CD4-positive, alpha-beta T cell treated with Interferon gamma for 1 hour (primary cell): ENCODE data around the gene SELENOS.
"Not testable (repeated sequence)": the region's sequence is repeated elsewhere in the genome, so short reads cannot be mapped to it uniquely, and the experiment has no call there.

Experiments
- DNase-seq: peaks from one replicate; pipeline ENCODE4 v3.0.0-alpha.2; 2020

The SELENOS gene

DNA sequence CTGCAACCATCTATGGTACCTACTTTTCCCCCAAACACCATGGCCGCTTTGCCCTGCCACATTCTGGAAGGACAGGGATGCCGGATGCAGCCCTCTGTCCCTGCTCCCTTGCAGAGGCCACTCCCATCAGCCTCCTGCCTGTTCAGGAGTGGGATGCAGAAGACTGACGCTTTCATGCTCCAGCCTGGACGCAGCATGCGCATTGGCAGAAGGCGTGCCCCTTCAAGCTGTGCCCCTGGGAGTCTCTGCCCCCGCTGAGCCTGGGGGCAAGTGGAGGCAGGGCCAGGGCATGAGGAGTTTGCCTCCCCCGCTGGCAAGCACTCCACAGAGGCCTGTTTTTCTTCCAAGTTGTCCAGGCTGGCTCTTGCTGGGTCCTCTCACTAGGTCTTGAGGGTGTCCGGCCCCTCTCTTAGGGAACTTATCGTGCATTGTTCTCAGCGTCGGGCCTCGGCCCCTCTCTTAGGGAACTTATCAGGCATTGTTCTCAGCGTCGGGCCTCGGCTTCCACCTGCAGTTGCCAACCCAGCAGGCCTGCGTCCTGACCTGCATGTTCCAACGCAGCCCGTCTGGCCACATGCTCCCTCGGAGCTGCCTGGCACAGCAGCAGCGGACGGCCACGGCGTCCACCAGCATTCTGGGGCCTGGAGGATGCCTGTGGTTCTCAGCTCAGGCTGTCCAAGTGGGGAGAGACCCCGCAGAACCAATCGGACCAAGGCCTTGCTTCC lies 32.3 kb upstream of the SELENOS start:
- no peak for DNase-seq

DNA sequence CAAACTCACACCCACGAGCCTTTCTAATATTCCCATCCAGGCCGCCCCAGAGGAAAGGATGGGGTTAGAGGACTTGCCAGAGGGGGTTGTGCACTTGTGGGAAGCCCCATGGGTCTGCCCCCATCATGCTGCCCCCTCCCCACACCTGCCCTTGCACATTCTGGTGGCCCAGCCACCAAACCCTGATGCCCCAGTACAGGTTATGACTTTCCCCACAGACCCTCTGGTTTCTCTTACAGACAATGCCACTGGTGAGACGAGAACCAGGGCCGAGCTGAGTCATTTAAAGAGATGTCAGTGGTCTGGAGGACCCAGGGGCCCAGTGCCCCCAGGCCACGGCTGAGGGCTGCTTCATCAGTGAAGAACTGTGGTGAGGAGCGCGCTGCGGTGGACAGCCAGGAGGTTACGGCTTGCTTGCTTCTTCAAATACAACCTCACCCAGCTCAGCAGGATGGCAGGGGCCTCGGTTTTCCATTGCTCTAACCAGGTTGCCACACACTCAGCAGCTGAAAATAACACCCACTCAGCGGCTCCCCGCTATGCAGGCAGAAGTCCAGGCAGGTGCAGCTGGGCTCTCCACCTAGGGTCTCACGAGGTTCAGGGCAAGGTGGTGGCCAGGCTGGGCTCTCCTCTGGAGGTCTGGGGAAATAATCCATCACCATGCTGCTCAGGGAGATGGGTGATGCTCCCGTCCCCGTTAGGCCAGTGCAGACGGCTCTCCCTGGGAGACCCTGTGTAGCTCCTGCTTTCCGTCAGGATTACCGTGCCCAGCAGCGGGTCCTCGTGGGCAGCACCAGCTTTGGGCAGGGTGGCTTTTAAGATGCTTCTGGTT lies 31.5 kb upstream of the SELENOS start:
- DNase-seq, result no peak

DNA sequence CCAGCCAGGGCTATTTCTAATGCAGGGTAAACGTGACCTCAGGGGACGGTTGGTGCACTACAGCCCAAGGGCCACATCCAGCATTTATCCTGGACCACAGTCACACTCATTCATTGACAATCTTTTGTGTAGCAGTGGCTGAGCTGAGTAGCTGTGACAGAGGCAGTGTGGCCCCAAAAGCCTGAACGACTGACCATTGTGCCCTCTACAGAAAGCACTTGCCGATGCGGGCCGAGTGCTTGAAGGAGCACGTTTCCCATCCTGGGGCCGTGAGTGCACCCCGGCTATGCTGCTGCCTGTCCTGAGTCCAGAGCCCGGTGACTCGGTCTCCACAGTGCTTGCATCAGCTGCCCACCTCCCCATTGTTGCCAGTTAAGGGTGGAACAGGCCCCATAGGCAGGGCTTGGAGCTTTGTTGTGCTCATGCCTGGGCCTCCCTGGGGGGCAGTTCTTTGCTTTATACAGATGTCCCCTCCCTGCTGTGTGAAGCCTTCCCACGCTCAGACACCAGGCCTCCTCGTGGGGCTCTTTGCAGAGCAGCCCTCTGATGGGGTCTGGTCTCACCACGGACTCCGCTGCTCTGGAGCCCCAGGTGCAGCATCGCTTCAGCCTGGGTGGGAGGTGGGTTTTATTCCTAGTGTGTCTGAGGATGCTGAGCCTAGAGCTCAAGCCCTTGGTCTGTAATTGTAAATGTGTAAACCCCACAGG lies 30.8 kb upstream of the SELENOS start:
- DNase-seq, result no peak

DNA sequence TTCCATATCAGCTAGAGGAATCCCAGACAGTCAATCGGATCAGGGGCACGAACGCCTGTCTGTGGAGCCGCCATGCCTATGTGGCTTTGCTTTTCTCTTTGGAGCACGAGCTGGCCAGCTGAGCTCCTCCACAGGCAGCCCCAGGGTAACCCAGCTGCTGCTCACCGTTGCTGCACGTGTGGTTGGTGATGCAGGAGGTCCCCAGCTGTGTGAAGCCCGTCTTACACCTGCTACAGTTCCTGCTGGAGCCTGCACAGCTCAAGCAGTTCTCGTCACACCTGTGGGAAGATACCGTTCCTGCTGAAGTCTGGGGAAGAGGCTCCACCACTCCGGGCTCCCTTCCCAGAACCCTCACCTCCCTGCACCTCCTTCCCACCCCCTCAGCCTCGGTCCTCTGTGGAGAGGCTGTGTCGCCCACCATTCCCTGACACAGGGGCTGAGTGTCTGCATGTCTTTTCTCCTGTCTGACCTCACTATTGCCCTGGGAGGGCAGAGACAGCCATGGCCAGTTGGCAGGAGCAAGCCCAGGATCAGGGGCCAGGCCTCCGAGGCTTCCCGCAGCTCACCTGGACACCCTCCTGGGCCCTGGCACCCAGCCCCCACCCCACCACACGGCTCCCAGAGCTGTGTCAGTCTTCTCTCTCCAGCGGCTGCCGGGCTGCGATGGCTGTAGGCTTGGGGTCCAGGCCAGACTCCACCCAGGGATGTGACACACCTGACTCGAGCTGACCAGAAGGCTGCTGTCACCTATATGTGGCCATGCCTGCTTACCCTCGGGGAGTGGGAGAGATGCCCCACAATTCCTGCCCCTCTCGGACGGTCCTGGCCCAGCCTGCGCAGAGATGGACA lies 30.0 kb upstream of the SELENOS start:
- no peak for DNase-seq

DNA sequence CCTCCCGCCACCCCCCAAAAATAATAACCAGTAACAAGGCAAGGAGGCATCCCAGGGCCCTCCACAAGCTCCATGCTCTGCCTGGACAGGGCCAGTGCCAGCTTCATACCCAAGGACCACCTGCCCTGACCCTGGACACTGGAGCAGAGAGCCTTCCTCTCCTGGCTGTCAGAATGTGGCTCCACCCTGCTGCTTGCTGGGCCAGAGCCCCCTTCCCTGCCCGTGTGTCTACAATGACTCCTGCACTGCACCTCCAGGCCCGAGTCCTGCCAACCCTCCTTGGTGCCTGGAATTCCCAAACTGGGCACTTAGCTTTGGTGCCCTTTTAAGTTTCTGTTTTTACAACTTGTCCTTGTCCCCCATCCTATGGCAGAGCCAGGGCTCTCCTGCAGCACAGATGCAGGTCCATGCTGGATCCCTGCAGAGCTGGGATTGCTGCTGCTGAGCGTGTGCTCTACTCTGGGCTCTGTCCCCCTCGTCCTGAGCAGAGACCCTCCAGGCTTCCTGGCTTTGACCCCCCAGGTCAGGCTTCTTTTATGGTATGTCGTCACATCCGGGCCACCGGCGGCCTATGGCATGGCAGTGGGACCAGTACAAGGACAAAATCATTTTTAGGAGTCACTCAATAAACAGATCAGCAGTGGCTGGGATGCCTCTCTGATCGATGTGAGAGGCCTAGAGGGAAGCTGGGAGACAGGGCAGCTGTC lies 29.2 kb upstream of the SELENOS start:
- no peak for DNase-seq

DNA sequence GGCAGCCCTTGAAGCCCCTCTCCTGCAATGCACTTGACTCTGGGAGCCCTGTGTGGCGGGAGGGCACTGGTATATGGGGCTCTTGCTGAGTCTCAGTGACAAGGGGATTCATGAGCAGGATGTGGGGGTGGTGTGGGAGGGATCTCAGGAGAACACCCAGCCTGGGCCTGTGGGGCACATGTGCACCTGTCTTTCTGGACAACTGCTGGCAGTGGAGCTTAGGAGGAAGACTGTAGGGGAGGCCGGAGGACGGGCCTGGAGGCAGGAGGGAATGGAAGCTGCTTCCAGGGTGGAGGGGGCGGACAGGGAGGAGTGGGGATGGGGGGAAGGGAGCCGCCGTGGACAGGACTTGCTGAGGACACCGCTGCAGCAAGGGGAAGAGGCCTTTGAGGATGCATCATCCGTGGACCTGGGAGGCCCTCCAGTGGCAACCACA lies 28.6 kb upstream of the SELENOS start:
- no peak for DNase-seq

DNA sequence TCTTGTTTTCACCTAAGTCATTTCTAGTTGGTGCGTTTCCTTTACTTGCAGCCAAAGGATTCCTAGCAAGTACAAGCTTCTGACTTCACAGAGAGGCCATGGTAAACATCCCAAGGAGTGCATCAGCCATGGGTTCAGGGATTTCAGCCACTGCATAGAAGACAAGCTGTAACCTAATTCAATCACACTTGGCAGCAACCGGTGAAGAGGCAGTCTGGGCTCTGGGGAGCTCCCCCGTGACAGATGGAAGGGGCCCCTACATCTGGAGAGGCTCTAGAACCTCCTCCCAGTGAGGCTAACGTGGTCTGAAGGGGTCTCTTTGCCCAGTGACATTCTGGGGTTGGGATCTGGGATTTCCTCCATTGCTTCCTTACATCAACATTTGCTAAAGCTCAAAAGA lies 26.1 kb upstream of the SELENOS start:
- DNase-seq, result no peak

DNA sequence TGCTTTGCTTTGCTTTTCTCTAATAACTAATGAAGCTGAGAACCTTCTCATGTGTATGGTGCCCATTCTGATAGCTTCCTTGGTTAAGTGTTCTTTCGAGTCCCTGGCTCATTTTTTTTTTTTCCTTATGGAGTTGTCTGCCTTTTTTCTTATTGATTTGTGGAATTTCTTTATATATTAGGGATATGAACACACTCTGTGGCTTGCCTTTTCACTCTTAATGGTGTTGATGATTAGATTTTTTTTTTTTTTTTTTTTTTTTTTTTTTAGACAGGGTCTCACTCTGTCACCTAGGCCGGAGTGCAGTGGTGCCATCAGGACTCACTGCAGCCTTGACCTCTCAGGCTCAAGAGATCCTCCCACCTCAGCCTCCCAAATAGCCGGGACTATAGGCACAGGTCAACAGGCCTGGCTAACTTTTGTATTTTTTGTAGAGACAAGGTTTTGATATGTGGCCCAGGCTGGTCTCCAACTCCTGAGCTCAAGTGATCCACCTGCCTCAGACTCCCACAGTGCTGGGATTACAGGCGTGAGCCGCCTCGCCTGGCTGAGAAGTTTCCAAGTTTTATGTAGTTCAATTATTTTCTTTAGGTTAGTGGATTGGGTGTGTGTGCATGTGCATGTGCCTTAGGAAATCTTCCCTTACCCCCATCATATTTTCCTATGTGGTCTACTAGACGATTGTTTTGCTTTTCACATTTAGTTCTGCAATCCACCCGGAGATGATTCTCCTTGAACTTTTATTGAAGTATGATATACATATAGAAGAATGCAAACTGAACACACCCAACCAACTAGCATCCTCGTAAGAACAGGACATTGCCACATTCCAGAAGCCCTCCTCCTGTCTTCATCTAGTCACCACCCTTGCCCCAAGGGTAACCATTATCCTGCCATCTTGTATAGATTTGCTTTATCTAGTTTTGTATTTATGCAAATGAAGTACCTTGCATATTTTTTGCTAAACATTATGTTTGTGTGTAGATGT lies 19.4 kb upstream of the SELENOS start:
- DNase-seq, result no peak

DNA sequence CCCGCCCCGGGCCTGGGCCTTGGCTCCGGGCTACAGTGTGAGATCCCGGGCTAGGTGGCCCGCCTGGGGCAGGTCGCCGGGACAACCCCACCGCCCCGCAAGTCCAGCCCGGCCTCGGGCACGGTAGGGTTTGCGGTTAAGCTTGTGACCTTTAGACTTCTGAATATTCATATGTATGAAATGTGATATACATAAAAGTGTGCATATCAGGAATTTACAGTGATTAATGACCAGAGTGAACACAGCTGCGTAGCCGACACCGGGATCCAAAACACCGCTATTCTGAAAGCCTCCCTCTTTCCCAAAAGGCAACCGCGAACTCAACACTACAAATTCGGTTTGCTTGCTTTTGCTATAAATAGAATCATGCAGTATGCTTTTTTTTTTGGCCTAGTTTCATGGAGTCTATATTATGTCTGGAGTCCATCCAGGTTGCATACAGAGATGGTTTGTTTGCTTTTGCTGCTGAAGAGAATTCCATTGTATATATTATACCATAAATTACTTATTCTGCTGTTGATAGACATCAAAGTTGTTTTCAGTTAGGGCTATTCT lies 18.4 kb upstream of the SELENOS start:
- DNase-seq, result no peak

DNA sequence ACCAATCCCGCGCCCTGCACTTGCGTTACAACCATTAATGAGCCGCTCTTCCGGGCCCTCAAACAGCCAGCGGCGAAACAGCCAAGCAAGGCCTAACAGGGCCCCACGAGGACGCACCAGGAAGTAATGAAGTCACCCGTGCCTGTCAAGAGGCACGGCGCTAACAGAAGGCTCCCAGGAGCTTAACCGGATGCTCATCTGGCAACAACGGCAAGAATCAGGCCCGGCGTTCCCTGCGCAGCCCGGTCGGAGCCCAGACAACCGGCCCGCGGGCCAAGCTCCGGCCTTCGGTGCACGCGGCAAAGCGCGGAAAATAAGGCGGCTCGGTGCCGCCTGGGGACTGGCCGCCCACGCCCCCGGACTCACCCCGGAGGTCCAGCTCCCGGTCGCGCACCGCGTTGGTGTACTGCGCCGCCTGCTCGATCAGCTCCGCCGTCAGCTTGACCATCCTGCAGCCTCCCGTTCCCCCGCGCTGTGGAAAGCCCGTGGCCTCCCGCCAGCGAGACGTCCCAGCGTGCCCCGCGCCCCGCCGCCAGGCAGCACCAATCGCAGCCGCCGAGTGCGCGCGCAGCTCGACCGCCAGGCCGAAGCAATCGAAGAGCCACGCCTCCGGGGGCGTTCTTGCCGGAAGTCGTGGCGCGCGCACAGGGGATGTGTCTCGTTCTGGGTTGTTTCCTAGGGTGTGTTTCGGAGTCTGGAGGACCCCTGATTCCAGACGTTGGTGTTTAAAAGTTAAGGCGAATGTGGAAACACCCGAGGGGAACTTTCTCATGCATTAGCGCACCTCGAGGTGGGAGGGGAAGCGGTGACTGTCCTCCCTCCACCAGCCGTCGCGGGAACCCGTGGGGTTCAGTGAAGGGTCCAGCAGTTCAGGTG lies 17.7 kb upstream of the SELENOS start, which contains the start of gene SNRPA1:
Gene SNRPA1 (minus strand): TSS at position 518 of the 876 bp plus-strand sequence. CDS start 70 bp downstream, at position 448.
- peak; percentile 94 for DNase-seq

DNA sequence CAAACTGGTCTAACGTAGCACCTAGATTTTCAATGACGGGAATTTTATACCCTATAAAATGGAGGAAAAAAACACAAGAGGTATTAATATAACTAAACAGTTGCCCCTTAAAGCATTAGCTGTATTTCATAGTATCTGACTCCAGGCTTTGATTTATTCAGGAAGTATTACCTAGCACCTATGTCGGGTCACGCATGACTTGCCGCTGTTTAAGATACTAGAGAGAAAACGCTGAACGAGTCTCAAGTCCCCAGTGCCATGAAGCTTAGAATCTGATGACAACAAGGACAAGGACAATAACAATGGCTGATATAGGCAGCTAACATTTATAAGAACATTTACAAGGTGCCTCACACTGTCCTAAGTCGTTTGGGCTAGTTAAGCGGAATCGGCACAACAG lies 15.8 kb upstream of the SELENOS start:
- no peak for DNase-seq

DNA sequence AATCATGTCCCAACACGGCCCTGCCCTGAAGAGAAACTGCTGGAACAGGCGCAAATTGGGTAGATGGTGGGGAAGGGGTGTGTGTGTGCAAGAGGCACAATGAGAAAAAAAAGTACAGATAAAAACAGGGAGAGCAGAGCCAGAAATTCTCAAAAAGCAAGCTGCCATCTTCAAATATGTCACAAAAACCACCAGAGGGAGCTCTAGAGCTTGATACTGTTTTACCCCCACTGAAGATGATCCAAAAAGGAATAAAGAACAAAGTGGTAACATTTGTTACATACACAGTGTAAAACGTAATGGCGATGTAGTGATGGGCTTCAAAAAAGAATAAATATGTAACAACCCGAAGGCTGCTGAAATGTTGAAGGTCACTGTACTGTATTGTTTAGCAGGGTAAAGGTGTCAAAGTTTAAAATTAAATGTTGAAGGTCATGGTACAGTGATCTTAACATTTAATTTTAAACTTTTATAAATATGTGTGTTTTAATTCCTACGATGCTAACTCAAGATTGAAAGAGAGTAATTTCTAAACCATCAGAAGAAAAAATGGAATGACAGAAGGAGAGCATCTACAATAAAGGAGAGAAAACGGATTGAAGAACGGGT lies 11.7 kb upstream of the SELENOS start:
- DNase-seq, result no peak

DNA sequence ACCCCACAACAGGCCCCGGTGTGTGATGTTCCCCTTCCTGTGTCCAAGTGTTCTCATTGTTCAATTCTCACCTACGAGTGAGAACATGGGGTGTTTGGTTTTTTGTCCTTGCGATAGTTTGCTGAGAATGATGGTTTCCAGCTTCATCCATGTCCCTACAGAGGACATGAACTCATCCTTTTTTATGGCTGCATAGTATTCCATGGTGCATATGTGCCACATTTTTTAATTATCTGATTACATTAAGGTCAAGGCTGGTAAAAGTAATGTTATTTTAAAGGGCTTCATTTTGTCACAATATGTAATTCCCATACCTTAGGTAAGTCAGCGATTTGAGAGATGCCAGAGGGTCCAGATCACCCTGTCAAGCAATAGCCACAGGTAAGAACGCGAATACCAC lies 10.1 kb upstream of the SELENOS start:
- DNase-seq, result not testable (repeated sequence)

DNA sequence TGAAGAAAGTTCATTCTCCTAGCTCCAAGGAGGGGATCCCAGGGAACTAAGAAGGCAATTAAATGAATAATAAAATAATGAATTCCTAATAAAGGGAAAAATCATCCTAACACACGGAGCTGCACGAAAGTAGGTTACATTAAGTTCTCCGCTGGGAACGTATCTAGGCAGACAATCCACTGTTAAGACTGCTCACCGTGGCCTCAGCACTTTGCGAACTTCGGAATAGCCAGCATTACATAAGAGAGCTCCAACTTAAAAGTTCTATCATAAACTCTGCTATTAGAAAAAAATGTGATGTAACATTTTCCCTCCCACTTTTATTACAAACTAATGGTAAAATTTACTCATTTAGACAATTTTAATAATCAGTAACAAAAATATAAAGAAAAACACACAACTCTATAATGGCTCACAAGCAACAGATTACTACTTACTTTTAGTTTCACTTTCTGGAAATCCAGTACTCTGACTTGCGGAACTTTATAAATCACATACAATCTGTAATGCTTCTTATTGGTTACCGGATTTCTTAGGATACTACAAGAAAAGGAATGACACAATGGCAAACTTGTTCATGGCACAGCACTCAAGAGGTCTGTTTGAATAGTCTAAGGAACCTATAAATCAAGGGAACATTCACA lies 9.3 kb upstream of the SELENOS start:
- no peak for DNase-seq

DNA sequence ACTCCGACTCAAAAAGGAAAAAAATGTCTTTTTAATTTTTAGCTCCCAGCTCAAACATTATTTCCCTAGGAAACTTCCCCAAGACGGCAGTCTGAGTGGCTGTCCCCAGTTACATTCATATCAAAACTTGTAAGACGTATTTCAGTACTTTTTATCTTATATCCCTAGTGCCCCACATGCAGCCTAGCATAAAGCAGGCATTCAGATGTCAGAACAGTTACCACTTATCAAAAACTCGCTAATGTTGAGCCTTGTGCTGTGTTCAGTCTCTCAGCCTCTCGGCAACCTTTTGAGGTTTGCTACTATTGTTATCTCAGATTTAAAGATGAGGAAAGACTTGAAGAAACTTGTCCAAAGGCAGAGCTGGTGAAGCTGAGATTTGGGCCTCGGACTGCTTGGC lies 6.6 kb upstream of the SELENOS start:
- DNase-seq, result no peak

DNA sequence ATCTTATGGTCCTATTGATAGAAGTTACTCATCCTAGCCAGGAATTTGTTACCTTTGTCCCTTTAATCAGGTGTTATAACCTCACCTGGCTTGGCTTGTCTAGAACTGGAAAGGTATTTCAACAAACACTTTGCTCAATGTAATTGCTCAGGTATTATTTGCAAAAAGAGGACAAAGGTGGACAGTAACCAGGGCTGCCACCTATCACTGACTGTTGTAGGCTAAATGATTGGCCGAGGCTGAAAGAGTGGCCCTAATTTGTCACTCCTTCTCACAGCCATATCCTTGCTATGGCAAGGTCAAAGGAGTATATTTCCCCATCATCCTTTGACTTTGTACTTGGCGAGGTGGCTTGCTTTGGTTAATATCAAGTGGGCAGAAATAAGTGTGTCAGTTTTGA lies 2.7 kb upstream of the SELENOS start:
- no peak for DNase-seq

DNA sequence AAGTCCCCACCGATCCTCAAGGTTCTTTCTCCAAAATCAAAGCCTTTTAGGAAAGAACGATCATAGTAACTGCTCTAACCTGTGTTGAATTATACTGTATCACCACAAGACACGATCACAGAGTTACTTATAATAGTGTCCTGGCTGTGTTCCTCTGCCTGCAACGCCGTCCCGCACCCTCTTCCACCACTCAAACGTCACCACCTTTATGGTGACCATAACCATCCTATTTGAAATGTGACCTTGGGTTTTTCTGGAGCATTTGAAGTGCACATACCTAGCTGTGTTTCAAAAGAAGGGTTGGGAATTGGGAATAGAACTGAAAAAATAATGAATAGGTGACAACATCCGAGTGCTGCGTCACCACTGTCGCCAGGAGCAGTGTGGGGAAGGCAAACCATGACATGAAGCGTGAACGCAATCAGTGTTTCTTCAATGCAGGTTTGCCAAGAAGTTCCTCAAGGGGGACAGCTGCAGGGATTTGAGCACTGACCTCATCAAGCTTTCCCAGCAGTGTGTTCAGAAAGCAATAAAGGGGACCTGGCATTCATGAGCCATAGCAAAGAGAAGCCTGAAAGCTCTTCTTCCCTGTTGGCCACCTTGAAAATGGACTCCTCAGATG lies 769 bp upstream of the SELENOS start:
- DNase-seq, result no peak

DNA sequence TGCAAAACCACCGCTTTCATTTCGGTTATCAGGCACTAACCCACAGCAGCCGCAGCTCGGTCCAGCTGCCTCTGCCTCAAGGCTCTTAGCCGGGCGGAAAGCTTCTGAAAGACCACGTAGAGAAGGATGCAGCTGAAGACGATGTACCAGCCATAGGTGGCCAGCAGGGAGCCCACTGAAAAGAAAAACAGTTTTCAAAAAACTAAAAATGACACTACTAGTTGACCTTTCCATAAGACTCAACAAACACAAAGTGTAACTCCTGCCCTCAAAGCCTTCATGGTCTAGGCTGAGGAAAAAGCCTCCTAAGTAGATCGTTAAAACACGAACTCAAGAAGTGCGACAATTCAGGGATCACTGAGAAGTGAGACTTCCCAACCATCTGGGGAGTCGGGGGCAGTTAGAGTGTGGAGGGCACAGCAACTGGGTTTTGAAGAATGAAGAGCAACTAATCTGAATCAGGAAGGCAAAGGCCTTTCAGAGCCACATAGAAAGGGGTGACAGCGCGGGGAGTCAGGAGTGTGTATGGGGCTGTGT lies 716 bp downstream of the SELENOS start:
- DNase-seq, result no peak
